Erythroblast (primary cell): ENCODE data around the gene FAM76A.

Experiments used
- GATA1 ChIP-seq: IDR thresholded peaks from 2 replicates; pipeline ENCODE4 v1.6.1; 2011; ENCODE audit warnings: low read depth, mild to moderate bottlenecking, control low read depth, low read length, moderate library complexity
- POLR2A ChIP-seq: IDR thresholded peaks from 2 replicates; pipeline ENCODE4 v1.6.1; 2011; ENCODE audit warnings: mild to moderate bottlenecking, low read length

DNA sequence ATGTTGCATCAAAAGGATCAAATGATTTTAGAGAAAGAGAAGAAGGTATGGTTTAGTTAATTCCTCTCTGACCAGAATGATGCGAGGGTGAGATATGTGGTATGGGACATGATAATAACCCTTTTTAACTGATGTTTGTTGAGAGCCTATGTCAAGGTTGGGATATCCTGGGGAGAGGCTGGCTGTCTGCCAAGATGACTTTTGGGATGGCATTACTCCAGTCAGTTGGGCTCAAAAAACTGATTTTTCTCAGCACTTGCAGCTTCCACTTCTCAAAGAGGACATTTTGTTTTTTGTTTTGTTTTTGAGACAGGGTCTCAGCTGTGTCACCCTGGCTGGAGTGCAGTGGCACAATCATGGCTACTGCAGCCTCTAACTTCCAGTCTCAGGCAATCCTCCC is 29.5 kb downstream of the FAM76A start:
- TF ChIP-seq POLR2A (no peak), GATA1 (no peak)
